BLaER1 (cell line): ENCODE measurements around the gene ADPRS.
A peak's percentile ranks its signal among the peaks of the same experiment; 100 is the strongest.

ENCODE experiments used
- H3K27ac ChIP-seq: shearing (Covaris generic); formaldehyde crosslinking; 2 replicates; pipeline ENCODE4 v1.8.1; 2022
- H3K27me3 ChIP-seq: shearing (Covaris generic); formaldehyde crosslinking; 2 replicates; pipeline ENCODE4 v1.8.1; 2022
- H3K36me3 ChIP-seq: shearing (Covaris generic); formaldehyde crosslinking; 2 replicates; pipeline ENCODE4 v1.8.1; 2022
- H3K4me1 ChIP-seq: shearing (Covaris generic); formaldehyde crosslinking; 2 replicates; pipeline ENCODE4 v1.8.1; 2022
- H3K4me2 ChIP-seq: shearing (Covaris generic); formaldehyde crosslinking; 2 replicates; pipeline ENCODE4 v1.8.1; 2022
- H3K4me3 ChIP-seq: shearing (Covaris generic); formaldehyde crosslinking; 2 replicates; pipeline ENCODE4 v1.8.1; 2022
- H3K9ac ChIP-seq: shearing (Covaris generic); formaldehyde crosslinking; 2 replicates; pipeline ENCODE4 v1.8.1; 2022
- H3K9me3 ChIP-seq: shearing (Covaris generic); formaldehyde crosslinking; 2 replicates; pipeline ENCODE4 v1.8.1; 2022
- H4K20me1 ChIP-seq: shearing (Covaris generic); formaldehyde crosslinking; 2 replicates; pipeline ENCODE4 v1.8.1; 2022
- Cebpa-rat ChIP-seq: shearing (Covaris generic); IDR thresholded peaks from 2 replicates; pipeline ENCODE4 v1.8.1; 2022

The ADPRS gene

DNA sequence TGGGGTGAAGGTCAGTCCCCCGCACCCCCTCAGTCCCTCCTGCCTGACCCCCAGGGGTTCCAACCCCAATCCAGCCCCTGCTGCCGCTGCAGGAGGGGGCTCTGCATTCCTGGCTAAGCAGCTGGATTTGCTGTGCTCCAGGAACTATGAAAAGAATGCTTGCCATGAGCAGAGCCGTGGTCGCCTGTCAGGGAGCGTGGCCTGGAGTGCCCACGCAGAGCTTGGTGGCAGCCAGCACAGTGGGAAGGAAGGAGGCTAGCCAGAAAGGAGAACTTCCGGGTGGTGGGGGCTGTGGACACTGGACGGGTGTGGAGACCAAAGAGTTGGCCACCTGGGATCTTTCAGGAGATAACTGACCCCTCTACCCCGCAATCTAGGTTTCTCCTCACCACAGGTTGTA is 30.8 kb downstream of the ADPRS start:
- Histone ChIP-seq H3K4me1 (peaks cover 44% of the 10 kb centered on the region), H3K27me3 (peaks cover 30% of the 10 kb centered on the region), H3K4me2 (no peak overlapping the region)

DNA sequence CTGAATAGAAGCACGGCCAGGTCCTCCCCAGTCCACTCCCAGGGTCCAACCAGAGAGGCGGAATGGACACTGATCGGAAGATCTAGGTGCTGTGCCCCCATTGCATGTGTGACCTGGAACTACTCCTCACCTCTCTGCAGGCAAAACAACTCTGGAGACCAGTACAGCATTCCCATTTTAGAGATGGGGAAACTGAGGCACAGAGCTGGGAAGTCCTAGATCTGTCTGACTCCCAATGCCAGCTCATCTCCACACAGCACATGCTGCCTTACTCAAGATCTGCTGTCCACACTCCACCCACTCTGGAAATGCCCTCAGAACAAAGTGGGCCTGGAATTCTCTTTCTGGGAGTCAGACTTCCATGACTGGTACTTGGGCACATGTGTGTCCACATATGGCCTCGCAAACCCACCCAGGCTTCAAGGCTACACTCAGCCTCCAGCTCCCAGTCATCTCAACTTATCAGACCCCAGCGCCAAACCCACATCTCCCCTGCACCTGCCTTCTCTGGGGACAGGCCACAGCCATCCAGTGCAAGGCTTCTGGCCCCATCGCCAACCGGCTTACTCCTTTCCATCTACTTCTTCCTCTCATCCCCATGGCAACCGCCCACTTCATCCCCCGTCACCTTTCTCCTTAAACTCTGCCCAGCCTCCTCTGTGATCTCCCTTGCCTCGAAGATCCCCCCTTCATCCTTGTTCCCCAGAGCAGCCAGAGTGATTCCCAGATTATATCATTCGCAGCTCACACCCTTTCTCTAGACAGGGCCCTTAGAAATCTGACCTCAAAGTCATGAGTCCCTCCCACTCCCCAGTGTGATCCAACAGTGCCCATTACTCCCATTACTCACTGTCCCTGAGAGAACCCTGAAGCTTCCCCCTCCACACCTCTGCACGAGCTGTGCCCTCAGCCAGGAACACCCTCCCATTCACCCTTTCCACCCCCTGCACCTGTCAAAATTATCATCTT is 33.7 kb downstream of the ADPRS start:
- H4K20me1 ChIP-seq: no peaks in the 10 kb centered on the region
- H3K9me3 ChIP-seq: no peaks in the 10 kb centered on the region
- peak overlapping the region; percentile 36; the same call in 1 of the 2 replicates for H3K9ac ChIP-seq
- H3K27me3 ChIP-seq: peaks cover 50% of the 10 kb centered on the region
- peaks cover 62% of the 10 kb centered on the region for H3K4me1 ChIP-seq
- no peak overlapping the region; the same call in 1 of the 2 replicates for H3K4me3 ChIP-seq
- H3K4me2 ChIP-seq: peak overlapping the region; percentile 82
- H3K27ac ChIP-seq: no peak overlapping the region
- no peaks in the 10 kb centered on the region for H3K36me3 ChIP-seq
- TF ChIP-seq Cebpa-rat: no peak

More for the DNA sequence above, 30.8 kb downstream of the ADPRS start:
- Histone ChIP-seq H3K4me3 (no peak overlapping the region), H3K9ac (no peak overlapping the region), H3K36me3 (no peaks in the 10 kb centered on the region), H4K20me1 (no peaks in the 10 kb centered on the region), H3K27ac (no peak overlapping the region), H3K9me3 (no peaks in the 10 kb centered on the region)
- TF ChIP-seq Cebpa-rat: no peak

DNA sequence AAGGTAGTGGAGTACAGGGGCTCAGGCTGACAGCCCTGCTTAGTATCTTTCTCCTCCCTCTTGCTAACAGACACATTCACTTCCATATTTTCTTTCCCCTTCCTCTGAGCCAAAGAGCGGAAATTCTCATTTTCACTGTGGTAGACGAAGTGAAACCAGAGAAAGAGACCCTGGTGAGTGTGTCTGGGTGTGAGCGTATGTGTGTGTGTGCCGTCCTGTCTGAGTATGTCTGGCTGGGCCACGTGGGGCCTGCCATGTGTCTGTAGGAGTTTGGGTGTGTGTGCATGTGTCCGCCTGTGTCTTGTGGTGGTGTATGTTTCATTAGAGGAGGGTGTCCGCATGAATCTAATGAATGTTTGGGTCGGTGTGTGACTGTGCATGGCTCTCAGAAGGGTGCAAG is 34.7 kb downstream of the ADPRS start:
- H3K4me2 ChIP-seq: peak overlapping the region; percentile 82
- no peaks in the 10 kb centered on the region for H3K36me3 ChIP-seq
- peak overlapping the region; percentile 44 for H3K4me3 ChIP-seq
- peaks cover 50% of the 10 kb centered on the region for H3K27me3 ChIP-seq
- no peak for TF ChIP-seq Cebpa-rat
- peak overlapping the region; percentile 32; the same call in 1 of the 2 replicates for H3K27ac ChIP-seq
- no peaks in the 10 kb centered on the region for H4K20me1 ChIP-seq
- no peaks in the 10 kb centered on the region for H3K9me3 ChIP-seq
- H3K9ac ChIP-seq: peak overlapping the region; percentile 36; the same call in 1 of the 2 replicates
- H3K4me1 ChIP-seq: peaks cover 67% of the 10 kb centered on the region

DNA sequence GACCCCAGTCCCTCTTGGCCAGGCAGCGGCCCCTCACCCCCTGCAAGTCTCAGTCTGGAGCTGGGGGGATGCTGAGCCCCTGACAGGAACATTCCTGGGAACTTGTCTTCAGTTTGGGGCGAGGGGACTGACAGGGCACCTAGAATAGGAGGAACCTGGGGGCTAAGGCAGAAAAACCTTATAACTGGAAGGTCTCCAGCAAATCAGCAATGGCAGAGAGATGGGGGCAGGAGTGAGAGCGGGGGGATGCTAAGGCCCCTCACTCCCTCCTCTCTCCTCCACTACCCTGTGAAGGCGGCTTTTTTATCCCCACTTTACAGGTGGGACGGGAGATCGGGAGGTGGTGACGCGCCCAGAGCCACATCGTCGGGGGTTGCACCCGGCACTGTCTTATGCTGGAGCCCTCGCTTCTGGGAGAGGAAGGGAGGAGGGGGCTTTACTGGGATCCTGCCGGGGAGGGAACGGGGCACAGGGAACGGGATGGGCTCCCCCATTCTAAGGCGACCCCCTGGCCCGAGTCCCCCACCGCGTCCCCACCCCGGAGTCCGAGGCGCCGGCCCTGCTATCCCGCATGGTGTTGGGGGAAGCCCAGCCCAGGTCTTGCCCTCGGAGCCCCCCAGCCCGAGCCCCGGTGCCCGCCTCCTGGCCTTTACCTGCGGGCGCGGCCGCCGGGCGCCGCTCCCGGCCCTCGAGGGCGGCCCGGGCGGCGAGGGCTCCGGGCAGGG is 35.9 kb downstream of the ADPRS start:
- Histone ChIP-seq H4K20me1 (no peaks in the 10 kb centered on the region), H3K9me3 (no peaks in the 10 kb centered on the region), H3K4me1 (peaks cover 66% of the 10 kb centered on the region), H3K27ac (no peak overlapping the region), H3K4me2 (peak overlapping the region; percentile 82), H3K27me3 (peaks cover 50% of the 10 kb centered on the region), H3K9ac (peak overlapping the region; percentile 29; the same call in 1 of the 2 replicates), H3K36me3 (no peaks in the 10 kb centered on the region), H3K4me3 (peak overlapping the region; percentile 65)
- no peak for TF ChIP-seq Cebpa-rat

DNA sequence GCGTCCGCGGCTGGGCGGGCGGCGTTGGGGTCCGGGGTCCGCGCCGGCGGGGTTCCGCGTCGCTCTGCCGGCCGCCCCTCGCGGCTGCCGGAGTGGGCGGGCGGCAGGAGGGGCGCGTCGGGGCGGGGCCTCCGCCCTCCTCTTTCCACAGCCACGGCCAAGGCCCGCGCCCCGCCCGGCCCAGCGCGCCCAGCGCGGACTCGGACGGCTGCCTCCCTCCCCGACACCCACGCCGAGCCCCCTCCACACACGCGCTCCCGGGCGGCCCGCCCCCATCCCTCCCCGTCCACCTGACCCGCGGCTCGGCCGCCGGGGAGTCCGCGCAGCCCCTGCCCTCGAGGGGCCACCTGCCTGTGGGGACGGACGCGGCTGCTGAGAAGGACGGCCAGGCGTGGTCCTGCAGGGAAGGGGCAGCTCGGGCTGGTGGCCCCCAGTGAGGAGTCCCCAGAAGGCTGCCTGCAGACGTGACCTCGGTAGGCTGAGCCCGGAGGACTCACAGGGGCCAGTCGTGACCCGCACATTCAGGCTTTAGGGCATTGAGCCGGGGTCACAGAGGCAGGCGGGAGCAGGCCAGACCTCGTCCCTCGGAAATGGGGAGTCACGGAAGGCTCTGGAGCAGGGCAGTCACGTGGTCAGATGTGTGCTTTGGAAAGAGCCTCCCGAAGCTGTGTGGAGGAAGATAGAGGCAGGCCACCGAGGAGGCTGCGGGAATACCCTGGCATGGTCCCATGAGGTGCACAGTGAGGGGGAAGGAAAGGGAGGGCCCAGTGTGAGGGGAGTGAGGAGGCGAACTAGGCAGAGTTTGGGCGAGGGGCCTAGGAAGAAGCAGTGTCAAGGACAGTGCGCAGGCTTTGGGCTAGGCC is 36.7 kb downstream of the ADPRS start, which contains the start of gene COL8A2:
Gene COL8A2, minus strand, starts transcription at position 94 of the 863 bp plus-strand sequence. CDS start 24,980 bp downstream, outside the sequence.
- H3K4me2 ChIP-seq: peak within 1 kb of the TSS; percentile 82
- no peaks in the 10 kb centered on the region for H3K9me3 ChIP-seq
- no peaks in the 10 kb centered on the region for H3K36me3 ChIP-seq
- peak within 1 kb of the TSS; percentile 29; the same call in 1 of the 2 replicates for H3K9ac ChIP-seq
- no peaks in the 10 kb centered on the region for H4K20me1 ChIP-seq
- H3K4me1 ChIP-seq: peaks cover 58% of the 10 kb centered on the region
- H3K27ac ChIP-seq: no peak within 1 kb of the TSS
- TF ChIP-seq Cebpa-rat: no peak
- H3K4me3 ChIP-seq: peak within 1 kb of the TSS; percentile 65
- peaks cover 50% of the 10 kb centered on the region for H3K27me3 ChIP-seq

DNA sequence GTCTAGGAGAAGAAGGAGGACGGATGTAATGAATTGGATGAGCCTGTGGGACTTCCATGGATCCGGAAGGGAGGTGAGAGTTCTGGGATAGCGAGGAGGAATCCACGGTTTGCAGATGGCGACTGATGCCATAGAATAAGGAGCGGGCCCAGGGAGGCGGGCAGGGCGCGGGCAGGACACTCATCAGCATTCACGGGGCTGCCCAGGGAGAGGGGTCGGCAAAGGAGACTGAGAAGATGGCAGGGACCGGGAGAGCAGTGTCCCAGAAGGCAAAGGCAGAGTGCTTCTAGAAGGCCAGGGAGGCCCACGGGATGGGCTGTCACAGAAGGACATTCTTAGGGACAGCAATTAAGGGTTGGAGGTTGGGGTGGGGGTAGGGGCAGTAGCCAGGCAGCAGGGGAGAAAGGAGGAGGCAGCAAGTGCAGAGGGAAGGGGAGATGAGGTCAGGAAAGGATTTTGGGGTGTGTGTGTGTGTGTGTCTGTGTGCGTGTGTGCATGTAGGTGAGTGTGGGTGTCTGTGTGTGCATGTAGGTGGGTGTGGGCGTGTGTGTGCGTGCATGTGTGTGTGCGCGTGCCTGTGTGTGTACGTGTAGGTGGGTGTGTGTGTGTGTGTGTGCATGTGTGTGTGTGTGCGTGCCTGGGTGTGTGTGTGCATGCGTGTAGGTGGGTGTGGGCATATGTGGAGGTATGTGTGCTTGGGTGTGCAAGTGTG is 37.5 kb downstream of the ADPRS start:
- Histone ChIP-seq H3K9ac (no peak overlapping the region), H3K27me3 (peaks cover 50% of the 10 kb centered on the region), H3K4me2 (peak overlapping the region; percentile 82), H3K4me3 (no peak overlapping the region), H3K9me3 (no peaks in the 10 kb centered on the region), H3K27ac (no peak overlapping the region), H3K36me3 (no peaks in the 10 kb centered on the region), H4K20me1 (no peaks in the 10 kb centered on the region), H3K4me1 (peaks cover 52% of the 10 kb centered on the region)
- TF ChIP-seq Cebpa-rat: no peak

DNA sequence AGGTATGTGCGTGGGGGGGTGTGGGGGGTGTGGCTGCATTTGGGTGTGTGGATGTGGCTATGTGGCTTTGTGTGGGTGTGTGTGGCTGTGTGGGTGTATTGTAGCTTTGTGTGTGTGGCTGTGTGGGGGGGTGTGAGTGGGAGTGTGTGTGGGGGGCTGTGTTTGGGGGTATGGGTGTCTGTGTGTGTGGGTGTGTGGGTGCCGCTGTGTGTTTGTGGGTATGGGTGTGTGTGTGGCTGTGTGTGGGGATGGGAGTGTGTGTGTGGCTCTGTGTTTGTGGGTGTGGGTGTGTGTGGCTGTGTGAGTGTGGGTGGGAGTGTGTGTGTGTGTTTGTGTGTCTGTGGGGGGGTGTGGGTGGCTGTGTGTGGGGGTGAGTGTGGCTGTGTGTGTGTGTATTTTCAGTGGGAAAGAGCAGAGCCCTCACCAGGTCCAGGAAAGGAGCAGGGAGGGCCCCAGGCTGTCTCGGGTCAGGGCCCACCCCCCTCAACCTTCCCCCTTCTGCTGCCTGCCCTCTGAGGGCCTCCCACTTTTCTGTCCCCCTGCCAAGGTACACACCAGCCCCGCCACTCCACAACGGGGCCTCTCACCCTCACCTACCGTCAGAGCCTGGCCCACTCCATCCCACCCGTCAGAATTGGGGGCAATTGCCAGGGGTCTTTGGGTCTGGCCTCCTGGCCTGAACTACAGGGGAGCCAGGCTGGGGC is 38.3 kb downstream of the ADPRS start:
- no peaks in the 10 kb centered on the region for H3K36me3 ChIP-seq
- H3K27ac ChIP-seq: no peak overlapping the region
- no peaks in the 10 kb centered on the region for H3K9me3 ChIP-seq
- no peak overlapping the region for H3K9ac ChIP-seq
- peaks cover 45% of the 10 kb centered on the region for H3K27me3 ChIP-seq
- H3K4me1 ChIP-seq: peaks cover 50% of the 10 kb centered on the region
- no peak for TF ChIP-seq Cebpa-rat
- peak overlapping the region; percentile 9; the same call in 1 of the 2 replicates for H3K4me2 ChIP-seq
- no peak overlapping the region for H3K4me3 ChIP-seq
- no peaks in the 10 kb centered on the region for H4K20me1 ChIP-seq
